Urothelium cell line (cell line): ENCODE results near the gene IGFBP6.

ENCODE experiments used
- DNase-seq: peaks from one replicate; pipeline ENCODE4 v3.0.0; 2011; ENCODE audit warnings: low spot score, mixed read lengths
- FAIRE-seq: peaks from 2 replicates; lab custom pipeline; 2011; peaks lifted over from hg19 to GRCh38; lab: Jason Lieb, UNC

The IGFBP6 gene

DNA sequence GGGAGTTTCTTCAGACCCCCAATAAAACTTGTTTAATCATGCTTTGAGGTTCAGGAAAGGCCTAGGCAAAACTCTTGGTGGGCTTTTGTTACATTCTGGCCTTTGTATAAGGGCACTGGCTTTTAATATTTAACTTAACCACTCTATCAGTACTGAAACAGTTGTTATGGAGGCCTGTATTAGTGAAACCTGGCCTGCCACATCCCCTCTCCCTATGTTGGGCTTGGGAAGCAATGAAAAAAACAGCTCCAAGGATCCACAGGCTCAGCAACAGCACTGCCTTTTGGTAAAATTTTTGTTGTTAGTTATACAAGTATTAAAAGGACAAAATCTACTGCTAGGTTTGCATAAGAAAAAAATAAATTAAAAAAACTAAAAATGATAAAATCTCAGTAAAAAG is 16.5 kb downstream of the IGFBP6 start:
- DNase-seq, result no peak
- FAIRE-seq, result no peak

- no peak for FAIRE-seq
- no peak for DNase-seq
These were observed 17.8 kb downstream of the IGFBP6 start for GRCh38 chr12:53115112-53115890.

- DNase-seq, result peak; percentile 2
- FAIRE-seq, result no peak
These were observed 18.6 kb downstream of the IGFBP6 start for GRCh38 chr12:53115891-53116648.

GRCh38 chr12:53118751-53119300 is 21.4 kb downstream of the IGFBP6 start:
- no peak for DNase-seq
- FAIRE-seq, result no peak

GRCh38 chr12:53120685-53121525 is 23.4 kb downstream of the IGFBP6 start:
- no peak for DNase-seq
- no peak for FAIRE-seq

GRCh38 chr12:53122961-53123468 is 25.5 kb downstream of the IGFBP6 start:
- FAIRE-seq (no peak), DNase-seq (peak; percentile 28)

- no peak for FAIRE-seq
- peak; percentile 49 for DNase-seq
These were observed 26.3 kb downstream of the IGFBP6 start for GRCh38 chr12:53123578-53124351.

GRCh38 chr12:53124352-53124723 is 26.9 kb downstream of the IGFBP6 start:
- FAIRE-seq, result no peak
- no peak for DNase-seq

DNA sequence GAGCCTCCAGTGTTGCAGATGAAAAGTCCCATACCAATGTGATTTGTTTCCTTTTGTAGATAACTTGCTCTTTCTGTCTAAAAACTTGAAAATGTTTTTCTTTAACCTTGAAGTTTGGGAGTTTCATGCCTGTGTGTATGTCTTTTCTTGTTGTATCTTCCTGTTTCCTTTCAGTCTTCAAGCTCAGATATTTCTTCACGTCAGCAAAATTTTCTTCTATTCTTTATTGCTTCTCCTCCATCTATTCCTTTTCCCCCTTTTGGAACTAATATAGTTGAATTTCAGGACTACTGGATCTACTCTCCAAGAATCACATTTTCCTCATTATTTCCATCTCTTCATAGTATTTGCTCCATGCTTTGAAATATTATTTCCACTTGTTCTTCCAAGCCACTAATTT is 29.7 kb downstream of the IGFBP6 start:
- DNase-seq (no peak), FAIRE-seq (no peak)

GRCh38 chr12:53128780-53129569 is 31.5 kb downstream of the IGFBP6 start:
- FAIRE-seq (no peak), DNase-seq (no peak)

DNA sequence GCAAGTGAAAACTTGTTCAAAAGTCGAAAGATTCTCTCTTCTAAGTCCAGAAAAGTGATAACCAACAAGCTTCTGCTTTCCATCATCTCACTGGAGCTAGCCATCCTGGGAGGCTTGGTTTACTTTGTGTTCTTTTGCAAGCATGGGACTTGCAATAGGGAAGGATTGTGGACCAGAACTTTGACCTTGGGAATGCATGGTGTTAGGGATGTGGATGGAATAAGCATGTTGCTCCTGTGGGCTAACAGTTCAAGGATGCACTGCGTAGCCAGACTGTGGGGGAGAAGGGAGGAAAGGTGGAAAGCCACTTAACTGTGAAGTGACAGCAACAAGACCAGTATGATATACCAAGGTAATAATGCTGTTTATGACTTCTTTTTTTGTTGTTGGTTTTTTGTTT is 34.4 kb downstream of the IGFBP6 start:
- DNase-seq (no peak), FAIRE-seq (no peak)

DNA sequence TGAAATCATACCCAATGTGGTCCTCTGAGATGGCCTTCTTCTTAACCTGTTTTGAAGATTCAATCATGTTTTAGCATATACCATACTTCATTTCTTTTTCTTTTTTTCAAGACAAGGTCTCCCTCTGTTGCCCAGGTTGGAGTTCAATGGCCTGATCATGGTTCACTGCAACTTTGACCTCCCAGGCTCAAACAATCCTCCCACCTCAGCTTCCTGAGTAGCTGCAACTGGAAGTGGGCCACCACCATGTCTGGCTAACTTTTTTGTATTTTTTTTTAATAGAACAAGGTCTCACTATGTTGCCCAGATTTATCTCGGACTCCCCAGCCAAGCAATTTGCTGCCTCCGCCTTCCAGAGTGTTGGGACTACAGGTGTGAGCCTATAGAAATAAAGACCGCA is 36.3 kb downstream of the IGFBP6 start:
- FAIRE-seq, result no peak
- no peak for DNase-seq

- FAIRE-seq (no peak), DNase-seq (no peak)
These were observed 45.9 kb downstream of the IGFBP6 start for GRCh38 chr12:53143355-53143754.

- no peak for DNase-seq
- no peak for FAIRE-seq
These were observed 48.2 kb downstream of the IGFBP6 start for GRCh38 chr12:53145383-53146260.

GRCh38 chr12:53147181-53147580 is 49.7 kb downstream of the IGFBP6 start:
- FAIRE-seq, result no peak
- DNase-seq, result no peak

DNA sequence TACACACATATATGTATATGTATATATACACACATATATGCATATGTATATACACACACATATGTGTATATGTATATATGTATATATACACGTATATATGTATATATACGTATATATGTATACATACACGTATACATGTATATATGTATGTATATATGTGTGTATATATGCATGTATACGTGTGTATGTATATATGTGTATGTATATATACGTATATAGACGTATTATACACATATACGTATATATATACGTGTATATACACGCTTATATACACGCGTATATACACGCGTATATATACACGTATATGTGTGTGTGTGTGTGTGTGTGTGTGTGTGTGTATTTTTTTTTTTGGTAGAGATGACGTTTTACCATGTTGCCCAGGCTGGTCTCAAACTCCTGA is 50.2 kb downstream of the IGFBP6 start:
- DNase-seq (no peak), FAIRE-seq (no peak)

- FAIRE-seq (no peak), DNase-seq (no peak)
These were observed 53.6 kb downstream of the IGFBP6 start for GRCh38 chr12:53151039-53151438.
